ENCODE data around the gene IPCEF1.
"Not testable (repeated sequence)": the region's sequence is repeated elsewhere in the genome, so short reads cannot be mapped to it uniquely, and the experiment has no call there.

GRCh38 chr6:154201688-154202087, 154.9 kb downstream of the IPCEF1 start:
- TF ChIP-seq ZNF8 (CRISPR knock-in tag; IDR thresholded peaks at IDR 0.05); TCF4 (CRISPR knock-in tag; IDR thresholded peaks at IDR 0.05; ENCODE audit: borderline replicate concordance); PATZ1 (CRISPR knock-in tag; IDR thresholded peaks at IDR 0.05; ENCODE audit: borderline replicate concordance); PPARA (CRISPR knock-in tag; IDR thresholded peaks at IDR 0.05; ENCODE audit: borderline replicate concordance): not testable (repeated sequence)
